HEK293T (cell line): ENCODE measurements around the gene FPGS.

Experiments
- FOXA1 ChIP-seq: fragments of 450-650 bp; IDR thresholded peaks from 2 replicates; pipeline ENCODE4 v1.6.1; 2016; ENCODE audit warnings: mild to moderate bottlenecking
- FOXM1 ChIP-seq: fragments of 450-650 bp; IDR thresholded peaks from 2 replicates; pipeline ENCODE4 v1.6.1; 2017; ENCODE audit warnings: mild to moderate bottlenecking, borderline replicate concordance
- HDGF ChIP-seq: fragments of 450-650 bp; IDR thresholded peaks from 2 replicates; pipeline ENCODE4 v1.6.1; 2017; ENCODE audit warnings: antibody characterized with exemption, borderline replicate concordance
- SP1 ChIP-seq: fragments of 450-650 bp; IDR thresholded peaks from 2 replicates; pipeline ENCODE4 v1.6.1; 2017
- TARDBP ChIP-seq: fragments of 450-650 bp; IDR thresholded peaks from 2 replicates; pipeline ENCODE4 v1.6.1; 2016
- TF ChIP-seq, protein P1 (sequence below): fragments of 450-650 bp; IDR thresholded peaks from 2 replicates; pipeline ENCODE4 v1.6.1; 2016

- TF ChIP-seq, protein P1, sequence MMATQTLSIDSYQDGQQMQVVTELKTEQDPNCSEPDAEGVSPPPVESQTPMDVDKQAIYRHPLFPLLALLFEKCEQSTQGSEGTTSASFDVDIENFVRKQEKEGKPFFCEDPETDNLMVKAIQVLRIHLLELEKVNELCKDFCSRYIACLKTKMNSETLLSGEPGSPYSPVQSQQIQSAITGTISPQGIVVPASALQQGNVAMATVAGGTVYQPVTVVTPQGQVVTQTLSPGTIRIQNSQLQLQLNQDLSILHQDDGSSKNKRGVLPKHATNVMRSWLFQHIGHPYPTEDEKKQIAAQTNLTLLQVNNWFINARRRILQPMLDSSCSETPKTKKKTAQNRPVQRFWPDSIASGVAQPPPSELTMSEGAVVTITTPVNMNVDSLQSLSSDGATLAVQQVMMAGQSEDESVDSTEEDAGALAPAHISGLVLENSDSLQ = no peak
- TF ChIP-seq FOXA1 = no peak
- TF ChIP-seq FOXM1 = no peak
- no peak for TF ChIP-seq TARDBP
- TF ChIP-seq HDGF = no peak
- no peak for TF ChIP-seq SP1
These were observed 57.6 kb downstream of the FPGS start for GRCh38 chr9:127860260-127860659.
